GM21529 (cell line): ENCODE measurements around the gene PSMD14.

Experiments used
- ATAC-seq: cut with Tn5 transposase; IDR thresholded peaks from one replicate; pipeline ENCODE4 v1.9.1; 2021; ENCODE audit not compliant: unreplicated experiment

The PSMD14 gene

GRCh38 chr2:161418275-161418714, 110.1 kb downstream of the PSMD14 start:
- no peak for ATAC-seq

- no peak for ATAC-seq
Measured at GRCh38 chr2:161418715-161419637, 110.8 kb downstream of the PSMD14 start.

DNA sequence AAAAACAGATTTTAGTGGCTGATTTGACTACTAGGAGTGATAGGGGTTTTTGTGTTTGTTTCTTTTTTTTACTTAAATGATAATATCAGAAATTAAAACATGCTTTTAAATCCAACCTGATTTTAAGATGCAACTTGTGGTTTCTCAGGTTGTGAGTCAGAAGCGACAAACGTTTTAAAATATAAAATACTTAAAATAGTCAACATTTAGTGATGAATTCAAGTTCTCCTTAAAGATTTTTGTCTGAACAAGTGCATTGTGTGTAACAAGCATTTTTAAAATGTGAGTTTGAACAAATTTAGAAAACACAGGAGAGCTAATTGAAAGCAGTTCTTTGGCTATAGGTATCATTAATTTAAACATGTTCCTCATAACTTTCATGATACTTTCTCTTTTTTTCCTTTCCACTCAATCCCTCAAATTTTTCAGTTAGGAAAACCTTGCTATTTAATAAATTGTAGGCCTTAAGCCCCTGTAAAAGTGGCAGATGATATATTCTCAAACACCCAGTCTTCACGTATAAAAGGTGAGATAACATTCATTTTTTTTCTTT, 111.5 kb downstream of the PSMD14 start:
- no peak for ATAC-seq

- no peak for ATAC-seq
Measured at GRCh38 chr2:161420406-161421074, 112.3 kb downstream of the PSMD14 start.

GRCh38 chr2:161421686-161422085, 113.5 kb downstream of the PSMD14 start:
- ATAC-seq, result no peak

- ATAC-seq, result no peak
Measured at GRCh38 chr2:161422816-161423403, 114.7 kb downstream of the PSMD14 start.

DNA sequence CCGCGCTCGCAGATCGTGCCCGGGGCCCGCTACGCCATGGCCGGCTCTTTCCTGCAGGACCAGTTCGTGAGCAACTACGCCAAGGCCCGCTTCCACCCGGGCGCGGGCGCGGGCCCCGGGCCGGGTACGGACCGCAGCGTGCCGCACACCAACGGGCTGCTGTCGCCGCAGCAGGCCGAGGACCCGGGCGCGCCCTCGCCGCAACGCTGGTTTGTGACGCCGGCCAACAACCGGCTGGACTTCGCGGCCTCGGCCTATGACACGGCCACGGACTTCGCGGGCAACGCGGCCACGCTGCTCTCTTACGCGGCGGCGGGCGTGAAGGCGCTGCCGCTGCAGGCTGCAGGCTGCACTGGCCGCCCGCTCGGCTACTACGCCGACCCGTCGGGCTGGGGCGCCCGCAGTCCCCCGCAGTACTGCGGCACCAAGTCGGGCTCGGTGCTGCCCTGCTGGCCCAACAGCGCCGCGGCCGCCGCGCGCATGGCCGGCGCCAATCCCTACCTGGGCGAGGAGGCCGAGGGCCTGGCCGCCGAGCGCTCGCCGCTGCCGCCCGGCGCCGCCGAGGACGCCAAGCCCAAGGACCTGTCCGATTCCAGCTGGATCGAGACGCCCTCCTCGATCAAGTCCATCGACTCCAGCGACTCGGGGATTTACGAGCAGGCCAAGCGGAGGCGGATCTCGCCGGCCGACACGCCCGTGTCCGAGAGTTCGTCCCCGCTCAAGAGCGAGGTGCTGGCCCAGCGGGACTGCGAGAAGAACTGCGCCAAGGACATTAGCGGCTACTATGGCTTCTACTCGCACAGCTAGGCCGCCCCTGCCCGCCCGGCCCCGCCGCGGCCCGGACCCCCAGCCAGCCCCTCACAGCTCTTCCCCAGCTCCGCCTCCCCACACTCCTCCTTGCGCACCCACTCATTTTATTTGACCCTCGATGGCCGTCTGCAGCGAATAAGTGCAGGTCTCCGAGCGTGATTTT, 115.5 kb downstream of the PSMD14 start:
- ATAC-seq, result no peak

DNA sequence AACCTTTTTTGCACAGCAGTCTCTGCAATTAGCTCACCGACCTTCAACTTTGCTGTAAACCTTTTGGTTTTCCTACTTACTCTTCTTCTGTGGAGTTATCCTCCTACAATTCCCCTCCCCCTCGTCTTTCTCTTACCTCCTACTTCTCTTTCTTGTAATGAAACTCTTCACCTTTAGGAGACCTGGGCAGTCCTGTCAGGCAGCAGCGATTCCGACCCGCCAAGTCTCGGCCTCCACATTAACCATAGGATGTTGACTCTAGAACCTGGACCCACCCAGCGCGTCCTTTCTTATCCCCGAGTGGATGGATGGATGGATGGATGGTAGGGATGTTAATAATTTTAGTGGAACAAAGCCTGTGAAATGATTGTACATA, 116.2 kb downstream of the PSMD14 start:
- ATAC-seq, result no peak

DNA sequence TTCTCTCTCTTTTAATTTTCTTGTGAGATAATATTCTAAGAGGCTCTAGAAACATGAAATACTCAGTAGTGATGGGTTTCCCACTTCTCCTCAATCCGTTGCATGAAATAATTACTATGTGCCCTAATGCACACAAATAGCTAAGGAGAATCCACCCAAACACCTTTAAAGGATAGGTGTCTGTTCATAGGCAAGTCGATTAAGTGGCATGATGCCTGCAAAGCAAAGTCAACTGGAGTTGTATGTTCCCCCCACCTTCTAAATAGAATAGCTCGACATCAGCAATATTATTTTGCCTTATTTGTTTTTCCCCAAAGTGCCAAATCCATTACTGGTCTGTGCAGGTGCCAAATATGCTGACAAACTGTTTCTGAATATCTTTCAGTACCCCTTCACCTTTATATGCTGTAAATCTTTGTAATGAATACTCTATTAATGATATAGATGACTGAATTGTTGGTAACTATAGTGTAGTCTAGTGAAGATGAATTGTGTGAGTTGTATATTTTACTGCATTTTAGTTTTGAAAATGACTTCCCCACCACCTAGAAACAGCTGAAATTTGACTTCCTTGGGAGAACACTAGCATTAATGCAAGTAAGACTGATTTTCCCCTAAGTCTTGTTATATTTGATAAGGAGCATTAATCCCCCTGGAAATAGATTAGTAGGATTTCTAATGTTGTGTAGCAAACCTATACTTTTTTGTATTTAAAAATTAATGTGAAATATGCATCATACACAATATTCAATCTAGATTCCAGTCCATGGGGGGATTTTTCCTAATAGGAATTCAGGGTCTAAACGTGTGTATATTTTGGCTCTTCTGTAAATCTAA, 116.9 kb downstream of the PSMD14 start:
- ATAC-seq, result no peak

GRCh38 chr2:161425728-161426454, 117.7 kb downstream of the PSMD14 start:
- ATAC-seq, result no peak

GRCh38 chr2:161426455-161426921, 118.3 kb downstream of the PSMD14 start:
- ATAC-seq, result no peak

GRCh38 chr2:161426922-161427663, 118.9 kb downstream of the PSMD14 start:
- no peak for ATAC-seq

GRCh38 chr2:161427664-161428587, 119.7 kb downstream of the PSMD14 start:
- ATAC-seq, result no peak

- no peak for ATAC-seq
Measured at GRCh38 chr2:161430386-161430785, 122.2 kb downstream of the PSMD14 start.

GRCh38 chr2:161432107-161432506, 123.9 kb downstream of the PSMD14 start:
- no peak for ATAC-seq

- no peak for ATAC-seq
Measured at GRCh38 chr2:161434118-161434517, 125.9 kb downstream of the PSMD14 start.

DNA sequence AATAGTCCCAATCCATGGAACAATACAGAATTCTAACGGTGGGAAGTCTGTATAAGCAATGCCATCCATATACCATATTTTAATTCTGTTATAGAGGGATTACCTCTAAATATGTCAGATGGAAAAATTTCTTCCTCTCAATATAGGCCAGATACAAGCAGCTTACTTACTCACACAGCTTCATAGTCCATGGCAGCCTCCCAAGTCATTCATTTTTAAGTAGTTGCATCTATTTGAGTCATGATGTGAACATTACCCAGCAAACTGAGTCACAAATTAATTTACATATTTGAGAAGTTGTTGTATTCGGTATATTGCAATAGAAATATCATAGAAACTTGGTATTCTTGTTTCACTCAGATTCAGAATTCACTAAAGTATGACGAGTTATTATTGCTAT, 128.2 kb downstream of the PSMD14 start:
- ATAC-seq, result no peak
